Spleen (tissue), 11 donors: ENCODE results near the gene EML2. TPM values are rescaled to one million over a fixed set of nuclear protein-coding genes. Genes with fewer than 3 reads are reported as not detected.

Experiments used
- DNase-seq: peaks from one replicate; pipeline ENCODE4 v3.0.0-alpha.2; 2020
- H3K27ac ChIP-seq, 8 donors: fragments of 200-600 bp; sonication (generic) in 7 of 8; 1 replicate in 4 of 8; 2 replicates in 4 of 8; pipeline versions ENCODE4 v1.5.0 to v1.8.0; 2016 to 2021; ENCODE audit warnings: inconsistent platforms in 4 of 8, mild to moderate bottlenecking in 4 of 8, moderate library complexity in 1 of 8
- H3K27me3 ChIP-seq, 7 donors: fragments of 200-600 bp; sonication (generic) in 6 of 7; replicated peaks in 1 of 7; 1 replicate in 4 of 7; 2 replicates in 3 of 7; pipeline versions ENCODE4 v1.5.0 to v1.8.0; 2016 to 2021; ENCODE audit warnings: inconsistent platforms in 3 of 7, mild to moderate bottlenecking in 1 of 7
- H3K36me3 ChIP-seq, 6 donors: fragments of 200-600 bp; sonication (generic) in 5 of 6; 1 replicate in 4 of 6; 2 replicates in 2 of 6; pipeline versions ENCODE4 v1.5.0 to v1.8.0; 2016 to 2021; ENCODE audit warnings: inconsistent platforms in 2 of 6
- H3K4me1 ChIP-seq, 6 donors: fragments of 200-600 bp; sonication (generic) in 5 of 6; 1 replicate in 3 of 6; 2 replicates in 3 of 6; pipeline versions ENCODE4 v1.5.0 to v1.8.0; 2016 to 2021; ENCODE audit warnings: inconsistent platforms in 3 of 6
- H3K4me3 ChIP-seq, 8 donors: fragments of 200-600 bp; sonication (generic) in 7 of 8; 1 replicate in 4 of 8; 2 replicates in 4 of 8; pipeline versions ENCODE4 v1.5.0 to v1.8.0; 2016 to 2021; ENCODE audit warnings: inconsistent platforms in 4 of 8, mild to moderate bottlenecking in 4 of 8, moderate library complexity in 2 of 8
- H3K9me3 ChIP-seq, 8 donors: fragments of 200-600 bp; sonication (generic) in 7 of 8; 1 replicate in 4 of 8; 2 replicates in 4 of 8; pipeline versions ENCODE4 v1.5.0 to v1.8.0; 2016 to 2021; ENCODE audit warnings: inconsistent platforms in 4 of 8
- POLR2A ChIP-seq, 3 donors: fragments of 450-650 bp; IDR thresholded peaks; one replicate each; pipeline ENCODE4 v1.5.1; 2017; ENCODE audit warnings: antibody characterized with exemption in 3 of 3, mild to moderate bottlenecking in 1 of 3
- POLR2AphosphoS5 ChIP-seq, 3 donors: sonication (generic); formaldehyde crosslinking; IDR thresholded peaks; one replicate each; pipeline ENCODE4 v1.5.1; 2017; ENCODE audit warnings: antibody characterized with exemption in 3 of 3
- WGBS, 5 donors: extraction: QIAGEN DNeasy Blood & Tissue Kit in 3 of 5; methylation state at CpG; one replicate each; pipeline versions ENCODE4 v1.1.5 to v1.1.7; 2013 to 2018; 5-methylcytosine and 5-hydroxymethylcytosine counted together
- intact Hi-C: fragments of 100-400 bp; cut with DNase I; formaldehyde crosslinking; loops from one replicate; pipeline ENCODE4 v1.15.0; 2023; ENCODE audit warnings: low total_unique reads
- microRNA-seq, 3 donors: library from miRNA; unstranded; fragments of <30 nt; microRNA quantifications; one replicate each; pipeline versions ENCODE4 to v1.1.0, GENCODE V29; 2019 to 2020
- polyA plus RNA-seq, 3 donors: library from polyadenylated mRNA; stranded (reverse); fragments of 200-250 nt; gene quantifications; one replicate each; pipeline ENCODE4 v1.2.1, GENCODE V29; 2013
- small RNA-seq, 4 donors: library from RNA; depleted of rRNA; stranded (forward); fragments of <200 nt; gene quantifications; one replicate each; pipeline ENCODE3, GENCODE V24; 2016
- total RNA-seq, 7 donors: library from RNA; depleted of rRNA in 3 of 7; stranded (reverse); fragments of >200 nt in 3 of 7; fragmentation: NEBNext Ultra II Directional in 4 of 7; extraction: Animal tissue kit (Norgen Biotek cat#: 25700) in 4 of 7; gene quantifications; one replicate each; pipeline versions ENCODE4 v1.1.0 to v1.2.1, GENCODE V29; 2016 to 2021
- TF ChIP-seq, protein P1 (sequence below), 11 experiments: fragments of 200-600 bp in 7 of 11; fragments of 450-650 bp in 4 of 11; sonication (generic) in 4 of 11; IDR thresholded peaks in 8 of 11; conservative IDR thresholded peaks in 3 of 11; 1 replicate in 7 of 11; 2 replicates in 4 of 11; pipeline versions ENCODE4 v1.4.0 to v1.8.0; 2016 to 2021; ENCODE audit warnings: antibody characterized with exemption in 11 of 11, inconsistent platforms in 4 of 11, mild to moderate bottlenecking in 1 of 11
- donor health status: healthy with polysubstance abuse.
- donor health status: DM: no; HTN: no; CAD: no; lungs with moderate emphysema.
- donor health status: DM: no; HTN: no; CAD: no.
- donor health status: Bipolar disorder and iron deficiency.
- donor health status: healthy.
- donor health status: DM: no; HTN: no; CAD: no.
- donor health status: DM: yes; HTN: yes; CAD: no.

Gene EML2
- total and polyA plus RNA-seq, 10 donors = 27.1 to 60.6 (median 40.4) TPM

DNA sequence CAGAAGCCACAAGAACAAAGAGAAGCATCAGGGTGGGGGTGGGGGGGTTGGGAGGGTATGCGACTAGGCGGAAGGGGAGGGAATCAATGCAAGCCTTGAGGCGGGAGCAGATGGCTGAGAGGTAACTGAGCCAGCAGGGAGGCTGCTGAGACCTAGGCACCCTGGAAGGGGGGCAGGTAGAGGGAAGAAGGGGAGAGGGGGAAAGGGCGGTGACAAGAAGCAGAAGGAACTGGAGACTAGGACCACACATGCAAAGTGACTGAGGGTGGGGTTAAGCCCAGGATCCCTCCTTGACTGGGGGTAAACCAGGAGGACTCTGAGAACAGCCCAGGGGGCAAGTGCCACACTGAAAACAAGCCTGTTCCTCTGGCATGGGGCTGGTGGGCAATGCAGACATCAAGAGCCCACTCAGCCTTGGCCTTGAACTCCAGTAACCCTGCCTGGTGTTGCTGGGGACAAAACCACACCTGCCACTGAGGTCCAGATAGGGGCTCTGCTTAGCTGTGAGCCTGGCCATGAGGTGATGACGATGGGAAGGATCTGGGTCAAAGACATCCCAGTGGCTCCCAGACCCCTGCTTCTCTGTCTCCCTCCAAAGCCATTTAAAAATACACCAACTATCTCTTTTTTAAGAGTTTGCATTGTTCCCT, 74.9 kb downstream of the EML2 start:
- DNase-seq = no peak
- peaks cover 0 to 16% (median 0%) of the 10 kb centered on the region in 6 donors for H3K36me3 ChIP-seq
- peak overlapping the region; percentile 36 to 89 (median 73) for H3K27ac ChIP-seq
- TF ChIP-seq, protein P1, sequence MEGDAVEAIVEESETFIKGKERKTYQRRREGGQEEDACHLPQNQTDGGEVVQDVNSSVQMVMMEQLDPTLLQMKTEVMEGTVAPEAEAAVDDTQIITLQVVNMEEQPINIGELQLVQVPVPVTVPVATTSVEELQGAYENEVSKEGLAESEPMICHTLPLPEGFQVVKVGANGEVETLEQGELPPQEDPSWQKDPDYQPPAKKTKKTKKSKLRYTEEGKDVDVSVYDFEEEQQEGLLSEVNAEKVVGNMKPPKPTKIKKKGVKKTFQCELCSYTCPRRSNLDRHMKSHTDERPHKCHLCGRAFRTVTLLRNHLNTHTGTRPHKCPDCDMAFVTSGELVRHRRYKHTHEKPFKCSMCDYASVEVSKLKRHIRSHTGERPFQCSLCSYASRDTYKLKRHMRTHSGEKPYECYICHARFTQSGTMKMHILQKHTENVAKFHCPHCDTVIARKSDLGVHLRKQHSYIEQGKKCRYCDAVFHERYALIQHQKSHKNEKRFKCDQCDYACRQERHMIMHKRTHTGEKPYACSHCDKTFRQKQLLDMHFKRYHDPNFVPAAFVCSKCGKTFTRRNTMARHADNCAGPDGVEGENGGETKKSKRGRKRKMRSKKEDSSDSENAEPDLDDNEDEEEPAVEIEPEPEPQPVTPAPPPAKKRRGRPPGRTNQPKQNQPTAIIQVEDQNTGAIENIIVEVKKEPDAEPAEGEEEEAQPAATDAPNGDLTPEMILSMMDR (IDR thresholded peaks at IDR 0.05 in 8 of 11, conservative IDR thresholded peaks at IDR 0.05 in 3 of 11) = no peak
- TF ChIP-seq POLR2AphosphoS5 (IDR thresholded peaks at IDR 0.05) (peak in 2 of 3 donors; percentile 11 to 42), POLR2A (IDR thresholded peaks at IDR 0.05) (no peak)
- WGBS, 5 donors = 62 to 78% (median 74%) methylated on average over 5 of the region's 5 CpGs
- H3K4me3 ChIP-seq = no peak overlapping the region
- no peaks in the 10 kb centered on the region for H3K9me3 ChIP-seq
- intact Hi-C loops = no loop called here
- H3K4me1 ChIP-seq = peaks cover 0 to 63% (median 38%) of the 10 kb centered on the region in 6 donors
- H3K27me3 ChIP-seq = no peaks in the 10 kb centered on the region

DNA sequence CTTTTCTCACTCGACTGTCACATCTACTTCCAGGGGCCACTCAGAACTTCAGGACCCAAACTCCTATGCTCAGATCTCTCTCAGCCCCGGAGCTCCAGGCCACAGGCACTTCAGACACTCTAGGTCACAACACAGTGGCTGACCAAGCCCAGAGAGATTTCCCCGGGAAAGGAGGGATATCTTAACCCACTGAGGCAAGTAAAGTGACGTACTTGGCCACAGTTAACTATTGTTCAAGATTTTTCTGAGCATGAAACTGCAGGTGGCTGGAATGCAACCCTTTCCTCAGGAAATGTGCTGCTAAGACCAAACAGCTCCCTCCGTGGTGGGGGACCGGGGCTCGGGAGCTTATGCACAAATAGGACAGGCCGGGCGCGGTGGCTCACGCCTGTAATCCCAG, 78.5 kb downstream of the EML2 start:
- WGBS, 5 donors = 82 to 93% (median 89%) methylated on average over 10 to 11 of the region's 11 CpGs
- no peak overlapping the region for H3K4me3 ChIP-seq
- TF ChIP-seq, protein P1 (IDR thresholded peaks at IDR 0.05 in 8 of 11, conservative IDR thresholded peaks at IDR 0.05 in 3 of 11) = no peak
- TF ChIP-seq POLR2A (IDR thresholded peaks at IDR 0.05) (no peak), POLR2AphosphoS5 (IDR thresholded peaks at IDR 0.05) (no peak)
- no peak for DNase-seq
- H3K27me3 ChIP-seq = no peaks in the 10 kb centered on the region
- H3K4me1 ChIP-seq = peaks cover 0 to 77% (median 50%) of the 10 kb centered on the region in 6 donors
- intact Hi-C loops = no loop called here
- H3K9me3 ChIP-seq = no peaks in the 10 kb centered on the region
- H3K36me3 ChIP-seq = peaks cover 0 to 9% (median 0%) of the 10 kb centered on the region in 6 donors
- peak overlapping the region in 2 of 8 donors; percentile 3 to 89 for H3K27ac ChIP-seq

- Histone ChIP-seq H3K27me3 (no peaks in the 10 kb centered on the region), H3K36me3 (peaks cover 0 to 9% (median 0%) of the 10 kb centered on the region in 6 donors), H3K27ac (no peak overlapping the region), H3K9me3 (no peaks in the 10 kb centered on the region), H3K4me3 (no peak overlapping the region), H3K4me1 (peaks cover 0 to 72% (median 49%) of the 10 kb centered on the region in 6 donors)
- no peak for DNase-seq
- WGBS, 5 donors = 83 to 95% (median 92%) methylated on average over 5 of the region's 5 CpGs
- TF ChIP-seq POLR2AphosphoS5 (IDR thresholded peaks at IDR 0.05) (no peak), POLR2A (IDR thresholded peaks at IDR 0.05) (no peak)
- TF ChIP-seq, protein P1 (IDR thresholded peaks at IDR 0.05 in 8 of 11, conservative IDR thresholded peaks at IDR 0.05 in 3 of 11) = no peak
- intact Hi-C loops = no loop called here
Measured at GRCh38 chr19:45560038-45560437, 79.2 kb downstream of the EML2 start.

Small RNA genes within 50 kb of the gene (microRNA-seq; reads per million reads assigned to microRNA genes)
- gene MIR330 (83.4 to 162 (median 125) reads per million in 3 donors), gene MIR642A (0 reads per million in 3 donors), gene MIR642B (0 reads per million in 3 donors)

Small RNA genes within 50 kb of the gene (small RNA-seq; reads per million reads assigned to genes)
- gene MIR642A (0.21 to 0.49 (median 0.40) reads per million in 4 donors), gene RN7SL836P (0.08 to 0.27 (median 0.16) reads per million in 4 donors)

Other genes starting within 250 kb of the EML2 start
- 10 to 100 TPM in 5 of 7 donors, 1 to 10 TPM in 2; 3.9 to 18.1 (median 12.5) TPM for gene PPP1R13L, start 234.3 kb downstream of the EML2 start, total RNA-seq
- gene PPP1R13L, start 234.3 kb downstream of the EML2 start, polyA plus RNA-seq = 10 to 100 TPM in 1 of 3 donors, 1 to 10 TPM in 2; 7.5 to 13.2 (median 8.8) TPM
- 1 to 10 TPM; 2.6 to 4.3 (median 3.1) TPM for gene POLR1G, start 232.8 kb downstream of the EML2 start, total RNA-seq
- 1 to 10 TPM; 2.1 to 4.3 (median 2.5) TPM for gene POLR1G, start 232.8 kb downstream of the EML2 start, polyA plus RNA-seq
- 10 to 100 TPM; 47.3 to 69.4 (median 59.7) TPM for gene ERCC1, start 215.5 kb downstream of the EML2 start, total RNA-seq
- 10 to 100 TPM; 45.3 to 54.6 (median 50.0) TPM for gene ERCC1, start 215.5 kb downstream of the EML2 start, polyA plus RNA-seq
- gene FOSB, start 171.4 kb downstream of the EML2 start, total RNA-seq = 10 to 100 TPM in 2 of 7 donors, 1 to 10 TPM in 4, under 1 TPM in 1; 0.92 to 41.7 (median 1.6) TPM
- 1 to 10 TPM in 2 of 3 donors, under 1 TPM in 1; 0.42 to 2.2 (median 1.3) TPM for gene FOSB, start 171.4 kb downstream of the EML2 start, polyA plus RNA-seq
- 10 to 100 TPM in 6 of 7 donors, 1 to 10 TPM in 1; 9.2 to 22.6 (median 15.1) TPM for gene RTN2, start 142.3 kb downstream of the EML2 start, total RNA-seq
- gene RTN2, start 142.3 kb downstream of the EML2 start, polyA plus RNA-seq = 1 to 10 TPM; 4.9 to 7.9 (median 7.6) TPM
- 10 to 100 TPM in 2 of 7 donors, 1 to 10 TPM in 5; 6.3 to 21.4 (median 9.6) TPM for gene PPM1N, start 141.0 kb downstream of the EML2 start, total RNA-seq
- gene PPM1N, start 141.0 kb downstream of the EML2 start, polyA plus RNA-seq = 10 to 100 TPM in 2 of 3 donors, 1 to 10 TPM in 1; 9.5 to 13.4 (median 10.7) TPM
- 100 to 1,000 TPM; 146 to 386 (median 221) TPM for gene VASP, start 131.9 kb downstream of the EML2 start, total RNA-seq
- gene VASP, start 131.9 kb downstream of the EML2 start, polyA plus RNA-seq = 100 to 1,000 TPM; 154 to 210 (median 161) TPM
- 10 to 100 TPM; 13.6 to 18.4 (median 16.7) TPM for gene OPA3, start 54.6 kb downstream of the EML2 start, total RNA-seq
- gene OPA3, start 54.6 kb downstream of the EML2 start, polyA plus RNA-seq = 1 to 10 TPM; 2.8 to 7.7 (median 3.0) TPM
- gene GPR4, start 37.2 kb downstream of the EML2 start, total RNA-seq = 1 to 10 TPM; 2.6 to 5.6 (median 4.2) TPM
- gene GPR4, start 37.2 kb downstream of the EML2 start, polyA plus RNA-seq = 1 to 10 TPM in 2 of 3 donors, under 1 TPM in 1; 0.33 to 2.1 (median 1.2) TPM
- 1 to 10 TPM; 1.7 to 7.5 (median 3.7) TPM for gene GIPR, start 28.8 kb upstream of the EML2 start, total RNA-seq
- 1 to 10 TPM in 1 of 3 donors, under 1 TPM in 2; 0.49 to 1.7 (median 0.83) TPM for gene GIPR, start 28.8 kb upstream of the EML2 start, polyA plus RNA-seq
- gene SNRPD2, start 52.6 kb upstream of the EML2 start, total RNA-seq = 100 to 1,000 TPM; 117 to 280 (median 200) TPM
- 100 to 1,000 TPM; 368 to 587 (median 432) TPM for gene SNRPD2, start 52.6 kb upstream of the EML2 start, polyA plus RNA-seq
- gene QPCTL, start 53.3 kb upstream of the EML2 start, total RNA-seq = 10 to 100 TPM in 2 of 7 donors, 1 to 10 TPM in 5; 5.0 to 10.7 (median 8.8) TPM
- 10 to 100 TPM in 2 of 3 donors, 1 to 10 TPM in 1; 9.5 to 10.7 (median 10.2) TPM for gene QPCTL, start 53.3 kb upstream of the EML2 start, polyA plus RNA-seq
- 10 to 100 TPM; 12.8 to 28.1 (median 23.6) TPM for gene FBXO46, start 91.5 kb upstream of the EML2 start, total RNA-seq
- 10 to 100 TPM in 2 of 3 donors, 1 to 10 TPM in 1; 8.8 to 14.4 (median 10.4) TPM for gene FBXO46, start 91.5 kb upstream of the EML2 start, polyA plus RNA-seq
- gene MEIOSIN, start 94.0 kb upstream of the EML2 start, total RNA-seq = not detected
- gene MEIOSIN, start 94.0 kb upstream of the EML2 start, polyA plus RNA-seq = under 1 TPM in 1 of 3 donors, not detected in 2; 0.02 TPM
- 10 to 100 TPM in 2 of 7 donors, 1 to 10 TPM in 5; 6.5 to 13.2 (median 8.5) TPM for gene SIX5, start 129.9 kb upstream of the EML2 start, total RNA-seq
- 1 to 10 TPM; 4.4 to 8.9 (median 5.2) TPM for gene SIX5, start 129.9 kb upstream of the EML2 start, polyA plus RNA-seq
- 10 to 100 TPM; 22.2 to 54.6 (median 32.7) TPM for gene DMPK, start 143.1 kb upstream of the EML2 start, total RNA-seq
- gene DMPK, start 143.1 kb upstream of the EML2 start, polyA plus RNA-seq = 100 to 1,000 TPM in 1 of 3 donors, 10 to 100 TPM in 2; 17.9 to 147 (median 38.1) TPM
- 10 to 100 TPM; 35.1 to 57.0 (median 48.4) TPM for gene DMWD, start 153.4 kb upstream of the EML2 start, total RNA-seq
- 10 to 100 TPM in 1 of 3 donors, 1 to 10 TPM in 2; 6.4 to 36.1 (median 6.7) TPM for gene DMWD, start 153.4 kb upstream of the EML2 start, polyA plus RNA-seq
- under 1 TPM in 3 of 7 donors, not detected in 4; 0.19 to 0.41 (median 0.33) TPM for gene RSPH6A, start 175.9 kb upstream of the EML2 start, total RNA-seq
- gene RSPH6A, start 175.9 kb upstream of the EML2 start, polyA plus RNA-seq = under 1 TPM in 1 of 3 donors, not detected in 2; 0.13 TPM
- 100 to 1,000 TPM in 1 of 7 donors, 10 to 100 TPM in 6; 56.3 to 106 (median 75.1) TPM for gene SYMPK, start 223.8 kb upstream of the EML2 start, total RNA-seq
- 100 to 1,000 TPM in 2 of 3 donors, 10 to 100 TPM in 1; 60.3 to 148 (median 147) TPM for gene SYMPK, start 223.8 kb upstream of the EML2 start, polyA plus RNA-seq
- gene FOXA3, start 224.9 kb upstream of the EML2 start, total RNA-seq = under 1 TPM in 1 of 7 donors, not detected in 6; 0.24 TPM
- gene FOXA3, start 224.9 kb upstream of the EML2 start, polyA plus RNA-seq = under 1 TPM in 2 of 3 donors, not detected in 1; 0.09 to 0.16 TPM
- 10 to 100 TPM; 18.5 to 29.4 (median 23.3) TPM for gene IRF2BP1, start 246.7 kb upstream of the EML2 start, total RNA-seq
- gene IRF2BP1, start 246.7 kb upstream of the EML2 start, polyA plus RNA-seq = 10 to 100 TPM in 2 of 3 donors, 1 to 10 TPM in 1; 10.0 to 19.9 (median 10.6) TPM